Right kidney (tissue), 1 donor: ENCODE data around the gene FHIT.

Source experiments
- DNase-seq: peaks from one replicate; pipeline ENCODE4 v3.0.0-alpha.2; 2016

The FHIT gene

DNA sequence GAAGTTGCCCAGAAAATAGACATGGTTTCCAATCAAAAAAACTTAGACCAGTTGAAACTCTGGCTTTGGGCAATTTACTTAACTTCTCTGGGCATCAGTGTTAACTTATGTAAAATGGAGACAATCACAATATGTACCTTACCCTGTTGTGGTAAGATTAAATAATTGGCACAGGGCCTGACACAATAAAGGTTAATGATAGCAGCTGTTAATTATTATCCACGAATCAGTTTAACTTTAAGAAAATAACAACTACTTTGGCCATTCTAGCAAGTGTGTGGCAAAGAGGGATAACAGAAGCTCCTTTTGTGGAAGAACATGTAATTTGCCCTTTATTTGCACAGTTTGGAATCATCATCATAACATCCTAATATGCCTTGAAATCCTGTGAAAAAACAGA lies 787.6 kb downstream of the FHIT start:
- no peak for DNase-seq

DNA sequence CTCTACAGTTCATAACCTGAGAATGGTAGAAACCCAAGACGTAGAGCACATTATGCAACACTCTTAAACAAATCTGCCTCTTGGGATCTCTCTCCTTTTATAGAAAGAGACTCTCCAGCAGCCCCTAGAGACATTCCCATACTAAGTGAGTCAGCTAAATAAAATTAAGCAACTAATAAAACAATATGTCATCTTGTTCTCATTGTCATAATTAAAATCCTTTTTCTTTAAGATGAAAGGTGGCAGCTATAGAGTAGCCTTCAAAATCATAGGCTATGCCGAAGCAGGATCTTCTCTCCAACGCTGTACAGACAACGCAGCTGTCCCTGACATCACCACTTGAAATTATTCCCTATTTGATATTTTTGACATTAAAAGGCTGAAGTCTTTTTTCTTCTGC lies 790.0 kb downstream of the FHIT start:
- no peak for DNase-seq

DNA sequence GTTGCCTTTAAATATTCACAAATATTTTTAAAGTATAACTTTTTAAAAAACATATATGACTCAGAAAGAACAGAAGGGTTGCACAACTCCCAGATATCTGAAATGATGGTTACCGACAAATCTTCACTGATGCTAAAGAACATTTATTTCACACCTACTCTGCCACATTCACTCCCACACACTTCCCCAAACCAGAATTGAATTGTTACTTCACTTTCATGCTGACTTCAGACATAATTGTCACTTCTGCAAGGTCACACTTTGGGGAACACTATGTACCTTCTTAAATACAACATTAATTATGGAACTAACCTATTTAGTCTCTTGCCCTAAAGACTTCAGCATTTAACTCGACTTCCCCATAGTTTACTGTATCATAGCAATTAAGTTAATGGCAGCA lies 795.1 kb downstream of the FHIT start:
- DNase-seq = no peak

DNA sequence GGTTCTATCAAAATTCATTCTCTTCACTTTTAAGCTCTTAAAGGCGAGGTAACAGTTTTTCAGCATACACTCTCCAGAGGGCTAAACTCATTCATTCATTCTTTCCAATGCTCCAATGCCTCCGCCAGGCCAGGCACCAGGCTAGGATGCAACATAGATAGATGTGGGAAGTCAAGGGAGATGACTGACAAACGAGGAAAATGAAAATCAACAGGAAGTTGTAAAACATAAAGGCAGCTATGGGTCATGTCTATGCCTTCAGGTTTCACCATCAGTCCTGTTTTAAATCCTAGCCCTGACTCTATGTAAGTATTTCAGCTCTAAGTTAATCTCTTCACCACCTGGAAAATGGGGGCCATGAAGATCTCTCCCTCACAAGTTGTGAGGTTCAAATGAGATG lies 797.9 kb downstream of the FHIT start:
- no peak for DNase-seq

DNA sequence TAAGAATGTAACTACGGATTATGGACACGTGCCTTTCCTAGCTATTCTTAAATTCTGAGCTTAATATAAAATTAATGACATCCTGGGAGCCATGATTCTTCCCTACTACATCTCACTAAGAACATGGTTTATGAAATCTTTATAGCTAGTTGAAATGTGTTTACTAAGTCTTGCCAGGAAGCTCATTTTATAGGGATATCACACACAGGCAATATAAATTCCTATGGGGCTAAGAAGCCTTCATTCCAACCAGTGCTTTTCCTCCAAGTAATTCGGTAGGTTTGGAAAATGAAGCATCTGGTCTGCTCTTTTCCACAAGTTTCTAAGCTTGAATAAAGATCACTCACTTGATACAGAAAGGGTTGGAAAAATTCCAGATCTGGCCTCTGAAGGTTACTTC lies 802.6 kb downstream of the FHIT start:
- no peak for DNase-seq

DNA sequence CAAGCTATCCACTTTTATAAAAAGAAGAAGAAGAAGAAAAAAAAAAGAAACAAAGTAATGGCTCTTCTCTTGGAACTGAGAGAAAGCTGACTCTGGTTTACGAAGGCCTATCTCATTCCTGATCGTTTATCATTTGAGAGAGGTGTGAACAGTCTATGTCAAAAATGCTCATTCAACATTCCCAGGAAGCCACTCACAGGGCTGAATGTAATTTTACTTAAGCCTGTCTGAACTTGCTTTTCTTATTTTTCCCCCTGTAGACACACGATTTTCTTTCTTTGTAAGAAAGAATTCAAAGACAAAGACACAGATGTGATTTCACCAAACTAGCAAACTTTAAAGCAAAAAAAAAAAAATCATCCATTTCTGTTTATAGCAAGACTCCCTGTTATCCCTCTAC lies 805.8 kb downstream of the FHIT start:
- DNase-seq = no peak

DNA sequence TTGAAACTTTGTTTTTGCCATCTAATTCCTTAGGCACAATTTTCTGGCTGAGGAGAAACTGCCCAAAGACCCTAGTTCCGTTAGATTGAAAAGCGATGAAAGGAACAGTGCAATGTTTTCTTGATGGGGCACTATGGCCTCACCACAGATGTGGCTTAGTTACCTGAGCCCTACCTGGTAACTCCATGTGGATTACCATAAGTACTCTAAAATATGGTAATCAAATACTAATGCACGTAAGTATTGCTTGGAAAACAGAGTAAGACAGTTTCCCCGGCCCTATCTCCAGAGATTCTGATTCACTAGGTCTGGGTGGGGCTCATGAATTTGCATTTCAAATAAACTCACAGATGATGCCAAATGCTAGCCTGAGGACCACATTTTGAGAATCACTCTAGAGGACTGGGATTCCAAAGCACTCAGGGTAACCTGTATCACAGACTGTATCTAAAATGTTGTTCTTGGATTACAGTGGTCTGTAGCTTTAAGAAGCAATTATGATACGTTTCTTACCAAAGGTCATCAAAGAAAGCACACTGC lies 806.3 kb downstream of the FHIT start:
- DNase-seq = no peak

DNA sequence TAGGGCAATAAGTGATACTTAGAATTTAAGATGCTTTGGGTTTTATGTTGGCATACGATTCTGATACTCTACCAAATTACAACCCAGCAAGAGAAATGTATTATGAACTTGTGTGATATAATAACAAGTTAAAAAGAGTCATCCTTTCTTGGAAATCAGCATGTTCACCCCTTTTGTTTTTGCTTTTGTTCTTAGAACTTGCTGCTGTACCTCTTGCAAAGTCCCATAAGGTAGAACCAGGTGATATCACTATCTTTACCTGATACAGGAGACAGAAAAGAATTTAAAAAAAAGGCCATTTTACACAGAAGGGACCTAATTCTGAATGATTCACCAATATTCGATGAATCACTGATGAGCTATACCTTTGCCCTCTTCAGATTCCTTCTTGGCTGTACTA lies 810.4 kb downstream of the FHIT start:
- DNase-seq = no peak

DNA sequence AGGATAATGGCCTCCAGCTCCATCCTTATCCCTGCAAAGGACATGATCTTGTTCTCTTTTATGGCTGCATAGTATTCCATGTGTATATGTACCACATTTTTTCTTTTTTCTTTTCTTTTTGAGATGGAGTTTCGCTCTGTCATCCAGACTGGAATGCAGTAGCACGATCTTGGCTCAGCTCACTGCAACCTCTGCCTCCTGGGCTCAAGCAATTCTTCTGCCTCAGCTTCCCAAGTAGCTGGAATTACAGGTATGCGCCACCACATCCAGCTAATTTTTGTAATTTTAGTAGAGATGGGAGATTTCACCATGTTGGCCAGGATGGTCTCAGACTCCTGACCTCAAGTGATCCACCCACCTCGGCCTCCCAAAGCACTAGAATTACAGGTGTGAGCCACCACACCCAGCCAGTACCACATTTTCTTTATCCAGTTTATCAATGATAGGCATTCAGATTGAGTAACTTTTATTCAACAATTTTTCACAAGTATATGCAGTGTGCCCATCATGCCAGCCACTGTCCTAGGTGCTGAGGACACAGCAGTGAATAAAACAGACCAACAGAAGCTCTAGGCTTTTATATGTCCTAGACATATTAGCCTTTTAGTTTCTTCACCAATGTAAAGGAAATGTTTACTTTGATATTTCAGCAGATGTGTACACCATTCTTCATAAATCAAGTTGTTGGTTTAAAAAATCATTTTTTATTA lies 815.2 kb downstream of the FHIT start:
- no peak for DNase-seq

DNA sequence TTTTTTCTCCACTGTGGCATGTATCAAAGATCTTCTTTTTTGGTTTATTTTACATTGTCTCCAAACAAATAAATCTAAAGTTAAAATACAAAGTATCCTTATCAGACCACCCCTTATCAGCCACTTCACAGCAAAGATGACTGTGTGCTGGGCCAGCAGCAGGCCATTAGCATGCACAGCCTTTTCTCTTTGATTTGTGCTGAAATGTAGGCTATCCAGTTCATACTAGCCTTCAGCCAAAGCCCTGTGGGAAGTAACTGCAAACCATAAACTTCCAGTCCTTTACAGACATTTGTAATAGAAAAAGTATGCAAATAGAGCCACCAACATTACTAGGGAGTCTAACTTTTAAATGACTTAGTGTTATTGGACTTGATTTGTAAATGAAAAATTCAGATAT lies 816.3 kb downstream of the FHIT start:
- DNase-seq = no peak

DNA sequence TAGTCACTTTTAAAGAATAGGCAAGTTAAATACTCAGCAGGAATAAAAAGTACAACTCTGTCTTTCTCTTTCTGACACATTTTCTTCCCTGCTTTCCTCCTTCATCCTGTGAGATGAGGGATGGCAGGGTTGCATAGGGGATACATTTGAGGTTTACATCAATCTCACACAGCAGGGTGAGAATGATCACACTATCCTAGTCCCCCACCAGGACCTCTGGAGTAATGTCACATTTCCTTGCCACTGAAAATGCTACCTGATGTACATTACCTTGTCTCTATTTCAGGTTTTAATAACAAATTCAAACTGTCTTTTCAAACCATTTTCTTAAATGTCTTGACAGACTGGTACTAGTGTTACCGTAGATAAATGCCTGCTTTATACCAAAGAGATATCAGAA lies 816.9 kb downstream of the FHIT start:
- DNase-seq = no peak

DNA sequence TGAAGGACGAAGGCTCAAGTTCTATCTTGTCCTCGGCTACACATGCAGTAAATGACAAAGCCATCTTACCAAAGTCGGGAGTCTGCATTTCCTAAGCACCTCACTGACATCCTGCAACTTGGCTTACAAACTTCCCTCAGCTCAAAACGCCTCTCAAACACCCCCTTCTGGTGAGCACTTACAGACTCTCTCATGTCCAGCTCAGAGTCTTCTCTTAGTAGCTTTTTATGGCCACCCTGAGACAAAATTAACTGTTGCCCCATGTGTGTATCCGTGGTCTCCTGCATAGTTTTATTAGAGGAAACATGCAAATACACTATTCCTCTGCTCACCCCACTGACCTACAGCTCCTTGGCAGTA lies 819.7 kb downstream of the FHIT start:
- DNase-seq = no peak

DNA sequence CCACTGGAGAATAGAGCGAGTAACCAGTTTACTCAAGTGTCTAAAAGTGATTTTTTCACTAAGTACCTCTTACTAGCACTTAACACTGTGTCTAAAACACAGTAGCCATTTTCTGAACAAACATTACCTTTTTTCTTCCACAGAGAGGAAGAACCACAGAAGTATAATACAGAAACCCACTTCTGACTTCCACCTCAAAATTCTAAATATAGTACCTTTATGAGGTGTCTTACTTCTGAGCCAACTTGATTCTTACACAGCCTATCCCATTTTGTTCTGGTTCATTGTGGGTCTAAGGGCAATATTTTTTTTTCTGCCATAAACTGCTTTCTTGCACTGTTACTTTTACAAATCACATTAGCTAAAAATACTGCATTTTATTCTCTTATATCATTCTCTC lies 821.0 kb downstream of the FHIT start:
- DNase-seq = no peak

DNA sequence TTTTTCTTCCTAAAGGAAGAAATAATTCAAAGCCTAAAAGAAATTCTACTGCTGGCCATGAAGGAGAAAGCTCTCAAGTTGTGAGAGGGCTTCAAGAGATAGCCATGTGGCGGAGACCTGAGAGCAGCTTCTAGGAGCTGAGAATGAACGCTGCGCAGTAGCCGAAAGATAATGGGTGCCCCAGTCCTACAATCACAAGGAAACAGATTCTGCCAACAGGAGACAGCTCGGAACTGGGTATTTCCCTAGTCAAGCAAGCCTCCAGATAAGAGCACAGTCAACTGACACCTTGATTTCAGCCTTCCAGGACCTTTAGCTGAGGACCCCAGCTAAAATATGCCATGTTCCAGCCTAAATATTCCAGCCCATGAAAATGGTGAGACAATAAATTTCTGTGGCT lies 824.1 kb downstream of the FHIT start:
- DNase-seq = no peak

DNA sequence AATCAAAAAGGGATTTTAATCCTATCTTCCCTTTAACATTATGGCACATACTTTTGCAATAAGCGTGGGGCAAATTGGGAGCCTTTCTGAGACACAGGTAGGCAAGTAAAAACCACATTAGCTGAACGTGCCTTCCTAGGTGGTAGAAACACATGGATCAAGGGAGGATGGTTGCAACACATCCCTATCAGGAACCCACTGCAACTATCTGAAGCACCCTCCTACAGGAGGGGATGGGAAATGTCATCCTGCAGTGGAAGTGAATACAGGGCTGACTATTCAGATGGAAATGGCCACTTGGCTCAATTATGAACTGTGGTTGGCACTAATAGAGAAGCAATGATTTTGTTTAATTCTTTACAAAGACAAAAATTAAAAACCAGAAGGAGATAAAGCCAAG lies 826.3 kb downstream of the FHIT start:
- DNase-seq = no peak

DNA sequence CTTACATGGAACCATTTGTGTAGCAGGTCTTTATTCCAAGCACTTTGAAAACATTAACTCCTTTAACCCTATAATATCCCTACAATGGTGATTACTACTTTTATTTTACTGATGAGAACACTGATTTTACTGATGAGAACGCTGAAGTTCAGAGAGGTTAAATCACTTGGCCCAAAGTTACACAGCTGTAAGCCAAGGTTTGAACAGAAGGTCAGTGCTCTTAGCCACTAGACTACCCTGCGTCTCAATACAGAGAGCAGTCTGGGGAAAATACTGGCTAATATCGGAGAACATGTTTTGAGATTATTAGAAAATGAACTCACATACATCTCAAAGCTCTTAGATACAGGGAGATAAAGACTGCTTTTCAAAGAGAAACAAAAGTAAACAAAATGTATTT lies 827.2 kb downstream of the FHIT start:
- DNase-seq = no peak

DNA sequence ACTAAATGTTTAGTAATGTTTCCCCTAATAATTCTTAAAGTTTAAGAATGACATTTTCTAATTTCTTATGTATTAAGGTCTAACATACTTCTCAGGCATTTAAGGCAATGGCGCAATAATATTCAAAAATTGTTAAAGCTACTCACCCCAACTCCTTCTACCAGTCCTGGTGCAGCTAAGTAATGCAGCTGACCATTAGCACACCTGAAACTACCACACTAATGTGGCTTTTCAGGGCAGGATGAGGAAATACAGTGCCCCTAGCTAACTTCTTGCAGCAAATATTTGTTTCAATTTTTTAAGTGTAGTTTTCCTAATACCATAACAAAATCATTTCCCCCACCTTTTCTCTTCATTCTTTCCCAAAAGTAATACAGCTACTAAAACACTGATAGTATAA lies 827.7 kb downstream of the FHIT start:
- DNase-seq = no peak

DNA sequence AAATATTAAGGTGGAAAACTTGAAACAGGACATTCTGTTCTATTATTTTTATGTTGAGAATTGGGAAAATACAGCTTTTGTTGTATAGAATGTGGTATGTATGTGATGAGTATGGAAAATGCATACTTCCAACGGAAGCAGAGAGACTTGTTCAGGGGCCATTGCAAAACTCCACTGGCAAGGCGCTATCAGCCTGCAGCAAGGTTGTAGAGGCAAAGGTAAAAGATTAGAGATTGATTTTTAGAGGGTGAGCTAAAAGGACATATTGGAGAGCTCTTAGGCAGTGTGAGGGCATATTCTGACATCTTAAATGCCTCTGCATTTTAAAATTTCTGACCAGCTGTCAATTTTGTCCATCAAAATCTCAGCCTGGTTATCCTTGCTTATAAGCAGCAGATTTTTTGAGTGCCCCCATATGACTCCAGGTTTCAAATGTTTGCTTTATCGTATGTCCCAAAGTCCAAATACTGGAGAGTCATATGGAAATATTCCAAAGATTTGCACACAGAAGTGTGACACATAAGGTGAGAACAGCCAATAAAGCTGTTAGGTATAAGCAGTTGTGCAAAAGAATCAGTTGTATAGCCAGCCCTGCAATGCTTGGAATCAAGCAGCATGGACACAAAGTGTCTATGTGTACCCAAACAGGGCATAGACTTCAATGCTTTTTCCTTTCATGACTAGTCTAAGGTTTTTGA lies 829.4 kb downstream of the FHIT start:
- DNase-seq = no peak

DNA sequence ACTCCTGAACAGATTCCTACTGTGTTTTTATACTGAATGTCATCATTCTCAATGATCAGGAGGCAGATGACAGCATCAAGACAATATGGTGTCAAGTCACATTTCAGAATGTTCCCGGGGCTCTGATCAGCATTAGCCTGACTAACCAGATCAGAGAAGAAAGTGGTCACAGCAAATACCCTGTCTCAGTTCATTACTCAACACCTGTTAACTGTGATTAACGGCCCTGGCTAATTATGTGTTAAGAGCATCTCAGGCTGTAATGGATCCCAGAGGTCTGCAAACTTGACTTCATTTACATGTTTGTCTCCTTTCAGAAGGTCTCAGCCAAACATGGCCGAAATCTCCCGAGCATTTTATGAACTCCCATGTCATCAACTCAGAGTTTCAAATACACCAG lies 833.7 kb downstream of the FHIT start:
- DNase-seq = peak; percentile 24

DNA sequence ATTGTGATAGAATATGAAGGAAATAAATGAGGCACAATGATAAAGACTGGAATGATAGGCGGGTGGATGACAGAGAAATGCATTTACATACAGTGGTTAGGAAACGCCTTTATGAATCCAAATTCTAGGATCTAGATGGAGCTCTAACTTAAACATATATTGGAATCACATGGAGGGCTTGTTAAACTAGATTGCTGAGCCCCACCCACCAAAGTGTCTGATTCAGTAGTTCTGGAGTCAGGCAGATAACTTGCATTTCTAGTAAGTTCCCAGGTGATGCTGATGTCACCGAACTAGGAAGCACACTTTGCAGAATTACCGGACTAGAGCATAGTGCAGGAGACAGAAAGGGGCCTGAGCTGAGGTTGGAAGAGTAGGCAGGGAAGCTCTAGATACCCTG lies 837.2 kb downstream of the FHIT start:
- no peak for DNase-seq

DNA sequence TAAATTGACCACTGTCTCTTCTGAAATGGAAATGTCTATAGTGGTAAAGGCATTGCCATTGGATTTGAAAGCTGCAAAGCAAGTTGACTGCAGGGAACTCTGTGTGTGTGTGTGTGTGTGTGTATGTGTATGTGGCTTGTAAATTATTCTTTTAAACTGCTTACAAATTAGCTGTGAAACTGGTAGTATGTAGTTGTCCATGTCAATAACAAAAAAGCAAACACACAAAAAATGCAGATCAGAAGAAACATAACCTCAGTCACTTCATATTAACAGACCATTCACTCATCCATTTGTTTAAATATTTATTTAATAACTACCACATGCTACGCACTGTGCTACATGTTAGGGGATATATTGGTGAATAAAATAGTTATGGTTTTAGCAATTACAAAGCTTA lies 837.7 kb downstream of the FHIT start:
- no peak for DNase-seq

DNA sequence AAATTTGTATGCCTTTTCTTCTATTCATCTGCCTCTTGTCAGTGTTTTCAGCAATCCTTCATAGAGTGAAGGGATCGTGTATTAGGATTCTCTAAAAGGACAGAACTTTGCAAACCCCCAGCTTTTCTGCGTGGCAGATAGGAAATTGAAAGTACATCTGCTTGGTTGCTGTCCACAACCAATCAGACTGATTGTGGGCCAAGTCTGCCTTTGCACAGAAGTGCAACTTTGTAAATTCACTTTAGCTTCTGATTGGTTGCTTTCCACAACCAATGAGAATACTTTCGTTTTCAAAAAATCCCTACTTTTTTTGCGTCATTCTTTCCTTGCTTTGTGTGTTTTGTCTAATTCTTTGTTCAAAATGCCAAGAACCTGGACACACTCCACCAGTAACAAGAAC lies 847.4 kb downstream of the FHIT start:
- no peak for DNase-seq

DNA sequence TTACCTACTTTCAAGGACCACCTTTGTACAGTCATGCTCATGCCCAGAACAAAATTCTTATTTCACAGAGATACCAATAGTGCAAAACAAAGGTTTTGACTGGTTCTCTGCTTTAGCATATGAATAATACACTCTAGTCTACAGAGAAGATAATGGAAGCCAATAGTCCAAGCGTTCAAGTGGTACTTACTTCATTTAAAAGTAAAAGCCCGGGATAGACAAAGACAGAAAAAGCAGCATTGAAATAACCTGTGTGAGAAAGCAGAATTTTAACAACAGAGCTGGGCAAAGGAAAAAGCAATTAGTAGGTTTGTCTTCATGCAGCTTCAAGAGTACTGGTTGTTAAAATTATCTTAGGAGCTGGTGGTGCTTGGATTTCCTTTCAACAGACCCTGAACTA lies 848.3 kb downstream of the FHIT start:
- DNase-seq = no peak
